SK-N-SH (cell line): ENCODE results near the gene RRBP1. TPM values are rescaled to one million over a fixed set of nuclear protein-coding genes. Genes with fewer than 3 reads are reported as not detected.

Experiments
- CTCF ChIA-PET: fragments of 300-600, 350-600 bp; formaldehyde crosslinking; extraction: SDS; loops from one replicate; lab custom pipeline; 2021; lab: Yijun Ruan, JAX
- POLR2A ChIA-PET: fragments of 350-600 bp; sonication (Branson Sonifier 250); formaldehyde crosslinking; extraction: SDS; loops from one replicate; lab custom pipeline; 2020; ENCODE audit warnings: antibody characterized with exemption, inconsistent platforms; lab: Yijun Ruan, JAX
- DNase-seq: peaks from one replicate; pipeline ENCODE4 v3.0.0; 2012
- H2AFZ ChIP-seq: fragments of 200-600 bp; sonication (generic); 2 replicates; pipeline ENCODE4 v1.8.1; 2016; ENCODE audit warnings: antibody characterized with exemption, mild to moderate bottlenecking, low read depth
- H3F3A ChIP-seq: fragments of 200-600 bp; sonication (generic); replicated peaks from 2 replicates; pipeline ENCODE3; 2016; ENCODE audit warnings: antibody characterized with exemption, mild to moderate bottlenecking; ENCODE audit not compliant: insufficient read depth
- H3K27ac ChIP-seq, 2 experiments: fragments of 200-500 bp in 1 of 2; fragments of 200-600 bp in 1 of 2; sonication (Bioruptor generic) in 1 of 2; sonication (generic), shearing (Covaris generic) in 1 of 2; 2 replicates each; pipeline versions ENCODE4 v1.5.1 to v1.6.1; 2014 to 2016; ENCODE audit warnings: low read depth in 2 of 2, inconsistent platforms in 1 of 2, low read length in 1 of 2, mild to moderate bottlenecking in 1 of 2, mixed read lengths in 1 of 2
- H3K27me3 ChIP-seq: fragments of 200-600 bp; sonication (generic), shearing (Covaris generic); 2 replicates; pipeline ENCODE4 v1.6.1; 2016; ENCODE audit warnings: mixed run types; ENCODE audit not compliant: insufficient read depth
- H3K36me3 ChIP-seq, 2 experiments: fragments of 200-500 bp in 1 of 2; fragments of 200-600 bp in 1 of 2; sonication (Bioruptor generic) in 1 of 2; sonication (generic) in 1 of 2; replicated peaks in 1 of 2; 2 replicates each; pipeline versions ENCODE3 to v1.5.1; 2014 to 2016; ENCODE audit warnings: low read length in 1 of 2, mild to moderate bottlenecking in 1 of 2; ENCODE audit not compliant: insufficient read depth in 2 of 2, control insufficient read depth in 1 of 2
- H3K4me1 ChIP-seq, 2 experiments: fragments of 200-500 bp in 1 of 2; fragments of 200-600 bp in 1 of 2; sonication (Bioruptor generic) in 1 of 2; sonication (generic), shearing (Covaris generic) in 1 of 2; 2 replicates each; pipeline versions ENCODE4 v1.5.1 to v1.6.1; 2014 to 2016; ENCODE audit warnings: low read depth in 1 of 2, low read length in 1 of 2, mixed run types in 1 of 2; ENCODE audit not compliant: insufficient read depth in 2 of 2, control insufficient read depth in 1 of 2
- H3K4me2 ChIP-seq: fragments of 200-600 bp; sonication (generic), shearing (Covaris generic); 2 replicates; pipeline ENCODE4 v1.6.1; 2017; ENCODE audit warnings: mixed run types
- H3K4me3 ChIP-seq, 2 experiments: fragments of 200-500 bp in 1 of 2; fragments of 200-600 bp in 1 of 2; sonication (Bioruptor generic) in 1 of 2; sonication (generic), shearing (Covaris generic) in 1 of 2; 2 replicates each; pipeline versions ENCODE4 v1.5.1 to v1.8.1; 2014 to 2016; ENCODE audit warnings: low read depth in 2 of 2, inconsistent platforms in 1 of 2, low read length in 1 of 2, mild to moderate bottlenecking in 1 of 2, mixed read lengths in 1 of 2, moderate library complexity in 1 of 2
- H3K79me2 ChIP-seq: fragments of 200-600 bp; sonication (generic); 2 replicates; pipeline ENCODE4 v1.8.1; 2017; ENCODE audit warnings: mild to moderate bottlenecking; ENCODE audit not compliant: insufficient read depth
- H3K9ac ChIP-seq: fragments of 200-600 bp; sonication (generic); 2 replicates; pipeline ENCODE4 v1.6.1; 2017; ENCODE audit warnings: mixed run types
- H3K9me2 ChIP-seq: fragments of 200-600 bp; sonication (generic); 2 replicates; pipeline ENCODE4 v1.6.1; 2017; ENCODE audit warnings: mixed run types
- H3K9me3 ChIP-seq: fragments of 200-600 bp; sonication (generic); 2 replicates; pipeline ENCODE4 v1.6.1; 2017; ENCODE audit warnings: mixed run types, mild to moderate bottlenecking, moderate library complexity
- H4K20me1 ChIP-seq: fragments of 200-600 bp; sonication (generic); 2 replicates; pipeline ENCODE4 v1.6.1; 2017; ENCODE audit warnings: mild to moderate bottlenecking, mixed run types; ENCODE audit not compliant: insufficient read depth
- CTCF ChIP-seq: fragments of 200-600 bp; sonication (generic); IDR thresholded peaks from 2 replicates; pipeline ENCODE4 v1.6.1; 2017; ENCODE audit warnings: antibody characterized with exemption, mild to moderate bottlenecking, moderate library complexity
- EP300 ChIP-seq, 2 experiments: IDR thresholded peaks; 2 replicates each; pipeline versions ENCODE4 v1.4.0 to v1.6.1; 2012; ENCODE audit warnings: borderline replicate concordance in 1 of 2, low read depth in 1 of 2, low read length in 1 of 2
- EZH2phosphoT487 ChIP-seq: fragments of 200-600 bp; sonication (generic); IDR thresholded peaks from 2 replicates; pipeline ENCODE4 v1.6.1; 2017; ENCODE audit warnings: low read depth, mixed run types, mild to moderate bottlenecking, antibody characterized with exemption, moderate library complexity, borderline replicate concordance
- FOSL2 ChIP-seq: IDR thresholded peaks from 2 replicates; pipeline ENCODE4 v1.4.0; 2012; ENCODE audit warnings: low read depth, mild to moderate bottlenecking, moderate library complexity, borderline replicate concordance
- FOXJ3 ChIP-seq: sonication (generic); formaldehyde crosslinking; IDR thresholded peaks from 2 replicates; pipeline ENCODE4 v1.5.1; 2020; ENCODE audit warnings: mild to moderate bottlenecking, missing genetic modification reagents
- FOXM1 ChIP-seq: IDR thresholded peaks from 2 replicates; pipeline ENCODE4 v1.4.0; 2012; ENCODE audit warnings: low read depth, mild to moderate bottlenecking
- GABPA ChIP-seq: IDR thresholded peaks from 2 replicates; pipeline ENCODE4 v1.4.0; 2012; ENCODE audit warnings: low read depth, mild to moderate bottlenecking
- IRF3 ChIP-seq: fragments of 150-350 bp; IDR thresholded peaks from 2 replicates; pipeline ENCODE4 v1.6.1; 2016; ENCODE audit warnings: mild to moderate bottlenecking, low read depth, low read length
- JUND ChIP-seq: IDR thresholded peaks from 2 replicates; pipeline ENCODE4 v1.4.0; 2012
- MEF2A ChIP-seq: IDR thresholded peaks from 2 replicates; pipeline ENCODE4 v1.4.0; 2012; ENCODE audit warnings: low read depth, borderline replicate concordance
- NFIC ChIP-seq: IDR thresholded peaks from 2 replicates; pipeline ENCODE4 v1.4.0; 2012; ENCODE audit warnings: borderline replicate concordance
- PBX3 ChIP-seq: IDR thresholded peaks from 2 replicates; pipeline ENCODE4; 2012
- POLR2AphosphoS5 ChIP-seq: IDR thresholded peaks from 2 replicates; pipeline ENCODE4 v1.6.1; 2012; ENCODE audit warnings: low read depth, low read length
- RCOR1 ChIP-seq: fragments of 150-350 bp; IDR thresholded peaks from 2 replicates; pipeline ENCODE4 v1.6.1; 2017; ENCODE audit warnings: antibody characterized with exemption, low read length
- REST ChIP-seq: IDR thresholded peaks from 2 replicates; pipeline ENCODE4 v1.6.1; 2012; ENCODE audit warnings: mild to moderate bottlenecking, low read depth, low read length, moderate library complexity
- SIN3A ChIP-seq: IDR thresholded peaks from 2 replicates; pipeline ENCODE4 v1.6.1; 2012; ENCODE audit warnings: low read depth, mild to moderate bottlenecking, low read length, moderate library complexity, borderline replicate concordance
- TCF12 ChIP-seq: IDR thresholded peaks from 2 replicates; pipeline ENCODE4 v1.4.0; 2012
- YY1 ChIP-seq: IDR thresholded peaks from 2 replicates; pipeline ENCODE4 v1.4.0; 2012; ENCODE audit warnings: low read depth, mild to moderate bottlenecking
- ZBTB33 ChIP-seq: IDR thresholded peaks from 2 replicates; pipeline ENCODE4 v1.4.0; 2012; ENCODE audit warnings: low read depth, borderline replicate concordance
- WGBS: methylation state at CpG from one replicate; pipeline ENCODE4 v1.1.6; 2017; ENCODE audit warnings: low lambda C conversion rate; 5-methylcytosine and 5-hydroxymethylcytosine counted together
- polyA plus RNA-seq, 3 experiments: library from polyadenylated mRNA; depleted of rRNA; stranded (reverse); fragments of >200 nt; gene quantifications; 2 replicates each; pipeline ENCODE4 v1.2.3, GENCODE V29; 2012

The RRBP1 gene
- polyA plus RNA-seq, 1 of the 3 experiments (the other 2 are of a cell fraction) = 50.2 TPM

GRCh38 chr20:17728074-17728473, 46.0 kb upstream of the RRBP1 start:
- Histone ChIP-seq H3F3A (no peaks in the 10 kb centered on the region), H3K4me3 (no peak overlapping the region), H3K27ac (no peak overlapping the region), H3K4me1 (no peaks in the 10 kb centered on the region; a peak in 1 of 4 replicates), H3K27me3 (peaks cover 4% of the 10 kb centered on the region; the same call in 1 of the 2 replicates), H3K9ac (no peak overlapping the region), H3K9me2 (no peaks in the 10 kb centered on the region), H3K9me3 (no peaks in the 10 kb centered on the region), H4K20me1 (no peaks in the 10 kb centered on the region), H3K36me3 (no peaks in the 10 kb centered on the region), H2AFZ (no peak overlapping the region), H3K4me2 (no peak overlapping the region), H3K79me2 (no peaks in the 10 kb centered on the region)
- CTCF ChIA-PET = interaction anchor here (1.0 to 1.5 kb wide), 2 partner anchors 12 to 13 kb away, joined by 3 to 5 read pairs; no protein-coding TSS in a partner anchor
- WGBS = 71% methylated on average over 11 of the region's 12 CpGs
- DNase-seq = no peak
- POLR2A ChIA-PET = no interaction called here
- TF ChIP-seq ZBTB33 = no peak
- TF ChIP-seq SIN3A = no peak
- TF ChIP-seq EZH2phosphoT487 = no peak
- TF ChIP-seq RCOR1 = no peak
- no peak for TF ChIP-seq PBX3
- TF ChIP-seq FOXJ3 (CRISPR knock-in tag) = no peak
- TF ChIP-seq FOSL2 = no peak
- no peak for TF ChIP-seq MEF2A
- TF ChIP-seq JUND = no peak

GRCh38 chr20:17727351-17727750, 45.3 kb upstream of the RRBP1 start:
- no peak for DNase-seq
- Histone ChIP-seq H3K9me2 (no peaks in the 10 kb centered on the region), H3K36me3 (no peaks in the 10 kb centered on the region), H3K79me2 (no peaks in the 10 kb centered on the region), H3K27ac (no peak overlapping the region), H3K4me2 (no peak overlapping the region)
- POLR2A ChIA-PET = no interaction called here
- 52% methylated on average over 8 of the region's 10 CpGs for WGBS
- TF ChIP-seq YY1 (no peak), POLR2AphosphoS5 (no peak), IRF3 (no peak), EZH2phosphoT487 (no peak), CTCF (no peak), GABPA (no peak), REST (no peak), NFIC (no peak), EP300 (IDR thresholded peaks at IDR 0.05; ENCODE audit: borderline replicate concordance in 1 of 2, low read depth in 1 of 2, low read length in 1 of 2) (no peak), RCOR1 (no peak), SIN3A (no peak), FOXM1 (no peak), TCF12 (no peak)
- TF ChIP-seq, all 33 proteins: peak for 0
- H3K4me3 ChIP-seq = no peak overlapping the region
- CTCF ChIA-PET = no interaction called here
- peaks cover 4% of the 10 kb centered on the region; the same call in 1 of the 2 replicates for H3K27me3 ChIP-seq
- no peaks in the 10 kb centered on the region; a peak in 1 of 4 replicates for H3K4me1 ChIP-seq
- H3K9me3 ChIP-seq = no peaks in the 10 kb centered on the region
- no peak overlapping the region for H2AFZ ChIP-seq
- H3F3A ChIP-seq = no peaks in the 10 kb centered on the region
- H4K20me1 ChIP-seq = no peaks in the 10 kb centered on the region
- no peak overlapping the region for H3K9ac ChIP-seq
